ENCODE data around the gene GRN. TPM values are rescaled to one million over a fixed set of nuclear protein-coding genes. Genes with fewer than 3 reads are reported as not detected.
"Not testable (repeated sequence)": the region's sequence is repeated elsewhere in the genome, so short reads cannot be mapped to it uniquely, and the experiment has no call there.

The GRN gene
- total RNA-seq, 5 donors from 2014 or later (not counting 1 experiment from before 2014, with no cell fraction given) = 21.0 to 48.3 (median 40.1) TPM

- Mint-ChIP-seq H3K4me3 (no peak overlapping the region), H3K36me3 (no peaks in the 10 kb centered on the region), H3K9me3 (no peaks in the 10 kb centered on the region), H3K27me3 (peaks cover 38 to 45% of the 10 kb centered on the region in 2 donors), H3K27ac (no peak overlapping the region), H3K4me1 (peaks cover 6 to 8% (median 7%) of the 10 kb centered on the region in 3 donors)
- no peaks in the 10 kb centered on the region for H3K9me3 ChIP-seq
- peaks cover 3 to 50% of the 10 kb centered on the region in 2 experiments for H3K27me3 ChIP-seq (replicated peaks in 1 of 2; ENCODE audit: control insufficient read depth in 2 of 2, extremely low read depth in 1 of 2, insufficient read depth in 2 of 2, low read length in 1 of 2)
- DNase-seq (no peak), ATAC-seq (replicated peaks in 1 of 4) (no peak)
- H3K36me3 ChIP-seq (ENCODE audit: control insufficient read depth in 2 of 2, extremely low read depth in 1 of 2, insufficient read depth in 1 of 2, low read length in 1 of 2) = no peaks in the 10 kb centered on the region
- no peak overlapping the region for H3K27ac ChIP-seq (ENCODE audit: low read length)
- no peak overlapping the region for H3K4me3 ChIP-seq (ENCODE audit: control insufficient read depth in 1 of 2, extremely low read depth in 1 of 2, low read length in 1 of 2)
- ChIA-PET CTCF (interaction anchor here (0.5 to 0.7 kb wide), 3 partner anchors 59 to 423 kb away, joined by 3 to 7 read pairs (median 3); no protein-coding TSS in a partner anchor), POLR2A (interaction anchor here in 1 of 2 donors (0.6 kb wide), 2 partner anchors 75 to 140 kb away, joined by 3 to 9 read pairs; no protein-coding TSS in a partner anchor)
- peaks cover 0 to 13% of the 10 kb centered on the region in 2 experiments for H3K4me1 ChIP-seq (ENCODE audit: control insufficient read depth in 1 of 2, extremely low read depth in 1 of 2, insufficient read depth in 2 of 2, low read length in 2 of 2)
- WGBS (ENCODE audit: insufficient coverage) = 82% methylated on average over 5 of the region's 7 CpGs
Measured at GRCh38 chr17:44367231-44367979, 22.3 kb downstream of the GRN start.

- H3K4me1 Mint-ChIP-seq; H3K36me3 ChIP-seq (ENCODE audit: control insufficient read depth in 2 of 2, extremely low read depth in 1 of 2, insufficient read depth in 1 of 2, low read length in 1 of 2); H3K4me1 ChIP-seq (ENCODE audit: control insufficient read depth in 1 of 2, extremely low read depth in 1 of 2, insufficient read depth in 2 of 2, low read length in 2 of 2); H3K27ac Mint-ChIP-seq; H3K9me3 Mint-ChIP-seq; POLR2A ChIA-PET; H3K36me3 Mint-ChIP-seq; ATAC-seq (replicated peaks in 1 of 4); DNase-seq; H3K4me3 Mint-ChIP-seq; H3K9me3 ChIP-seq; H3K4me3 ChIP-seq (ENCODE audit: control insufficient read depth in 1 of 2, extremely low read depth in 1 of 2, low read length in 1 of 2); H3K27ac ChIP-seq (ENCODE audit: low read length); CTCF ChIA-PET: not testable (repeated sequence)
- H3K27me3 ChIP-seq (replicated peaks in 1 of 2; ENCODE audit: control insufficient read depth in 2 of 2, extremely low read depth in 1 of 2, insufficient read depth in 2 of 2, low read length in 1 of 2) = peaks cover 3 to 42% of the 10 kb centered on the region in 2 experiments
- WGBS (ENCODE audit: insufficient coverage) = 93% methylated on average over 20 of the region's 42 CpGs
- peaks cover 38 to 46% of the 10 kb centered on the region in 2 donors for H3K27me3 Mint-ChIP-seq
Measured at GRCh38 chr17:44368391-44369243, 23.5 kb downstream of the GRN start.

- H3K36me3 ChIP-seq (ENCODE audit: control insufficient read depth in 2 of 2, extremely low read depth in 1 of 2, insufficient read depth in 1 of 2, low read length in 1 of 2); H3K9me3 ChIP-seq; H3K27ac Mint-ChIP-seq; H3K27ac ChIP-seq (ENCODE audit: low read length); H3K4me1 Mint-ChIP-seq; ATAC-seq (replicated peaks in 1 of 4); H3K9me3 Mint-ChIP-seq; H3K4me1 ChIP-seq (ENCODE audit: control insufficient read depth in 1 of 2, extremely low read depth in 1 of 2, insufficient read depth in 2 of 2, low read length in 2 of 2); H3K36me3 Mint-ChIP-seq; CTCF ChIA-PET; H3K4me3 ChIP-seq (ENCODE audit: control insufficient read depth in 1 of 2, extremely low read depth in 1 of 2, low read length in 1 of 2): not testable (repeated sequence)
- Mint-ChIP-seq H3K4me3 (peak overlapping the region; percentile 11 to 51 (median 48)), H3K27me3 (peaks cover 38 to 52% of the 10 kb centered on the region in 2 donors)
- WGBS (ENCODE audit: insufficient coverage) = 88% methylated on average over 1 of the region's 17 CpGs
- H3K27me3 ChIP-seq (replicated peaks in 1 of 2; ENCODE audit: control insufficient read depth in 2 of 2, extremely low read depth in 1 of 2, insufficient read depth in 2 of 2, low read length in 1 of 2) = peaks cover 3 to 45% of the 10 kb centered on the region in 2 experiments
- peak in 1 of 35 experiments; percentile 21 for DNase-seq
- POLR2A ChIA-PET = interaction anchor here in 1 of 2 donors (0.5 kb wide), 1 partner anchor 133 kb away, joined by 6 read pairs; no protein-coding TSS in a partner anchor
Measured at GRCh38 chr17:44369414-44370023, 24.4 kb downstream of the GRN start.

- H3K27me3 Mint-ChIP-seq = peaks cover 23 to 42% of the 10 kb centered on the region in 2 donors
- ChIA-PET CTCF (interaction anchor here in 1 of 2 donors (0.6 kb wide), 1 partner anchor 1210 kb away, joined by 3 read pairs; no protein-coding TSS in a partner anchor), POLR2A (no interaction called here)
- WGBS (ENCODE audit: insufficient coverage) = 61% methylated on average over 3 of the region's 10 CpGs
- H3K9me3 Mint-ChIP-seq = no peaks in the 10 kb centered on the region
- no peak overlapping the region for H3K4me3 ChIP-seq (ENCODE audit: control insufficient read depth in 1 of 2, extremely low read depth in 1 of 2, low read length in 1 of 2)
- no peak for ATAC-seq (replicated peaks in 1 of 4)
- H3K27ac ChIP-seq (ENCODE audit: low read length) = no peak overlapping the region
- H3K27me3 ChIP-seq (replicated peaks in 1 of 2; ENCODE audit: control insufficient read depth in 2 of 2, extremely low read depth in 1 of 2, insufficient read depth in 2 of 2, low read length in 1 of 2) = peaks cover 0 to 53% of the 10 kb centered on the region in 2 experiments
- H3K4me1 Mint-ChIP-seq = peaks cover 4 to 7% (median 6%) of the 10 kb centered on the region in 3 donors
- H3K4me3 Mint-ChIP-seq = no peak overlapping the region
- DNase-seq = no peak
- H3K27ac Mint-ChIP-seq = no peak overlapping the region
- H3K36me3 ChIP-seq (ENCODE audit: control insufficient read depth in 2 of 2, extremely low read depth in 1 of 2, insufficient read depth in 1 of 2, low read length in 1 of 2) = no peaks in the 10 kb centered on the region
- no peaks in the 10 kb centered on the region for H3K36me3 Mint-ChIP-seq
- H3K9me3 ChIP-seq = no peaks in the 10 kb centered on the region
- H3K4me1 ChIP-seq (ENCODE audit: control insufficient read depth in 1 of 2, extremely low read depth in 1 of 2, insufficient read depth in 2 of 2, low read length in 2 of 2) = peaks cover 0 to 10% of the 10 kb centered on the region in 2 experiments
Measured at GRCh38 chr17:44372036-44372435, 26.9 kb downstream of the GRN start.

GRCh38 chr17:44374306-44375195 is 29.4 kb downstream of the GRN start:
- ATAC-seq (replicated peaks in 1 of 4) (peak in 1 of 4 experiments; percentile 9), DNase-seq (no peak)
- no peak overlapping the region for H3K27ac Mint-ChIP-seq
- H3K27me3 Mint-ChIP-seq = peaks cover 12 to 30% of the 10 kb centered on the region in 2 donors
- H3K27ac ChIP-seq (ENCODE audit: low read length) = no peak overlapping the region
- peaks cover 0 to 48% of the 10 kb centered on the region in 2 experiments for H3K27me3 ChIP-seq (replicated peaks in 1 of 2; ENCODE audit: control insufficient read depth in 2 of 2, extremely low read depth in 1 of 2, insufficient read depth in 2 of 2, low read length in 1 of 2)
- ChIA-PET CTCF (no interaction called here), POLR2A (no interaction called here)
- 45% methylated on average over 18 of the region's 31 CpGs for WGBS (ENCODE audit: insufficient coverage)
- H3K9me3 Mint-ChIP-seq = no peaks in the 10 kb centered on the region
- H3K36me3 ChIP-seq (ENCODE audit: control insufficient read depth in 2 of 2, extremely low read depth in 1 of 2, insufficient read depth in 1 of 2, low read length in 1 of 2) = no peaks in the 10 kb centered on the region
- peaks cover 0 to 10% of the 10 kb centered on the region in 2 experiments for H3K4me1 ChIP-seq (ENCODE audit: control insufficient read depth in 1 of 2, extremely low read depth in 1 of 2, insufficient read depth in 2 of 2, low read length in 2 of 2)
- peaks cover 2 to 4% (median 3%) of the 10 kb centered on the region in 3 donors for H3K4me1 Mint-ChIP-seq
- no peaks in the 10 kb centered on the region for H3K9me3 ChIP-seq
- no peak overlapping the region for H3K4me3 Mint-ChIP-seq
- H3K36me3 Mint-ChIP-seq = no peaks in the 10 kb centered on the region
- no peak overlapping the region for H3K4me3 ChIP-seq (ENCODE audit: control insufficient read depth in 1 of 2, extremely low read depth in 1 of 2, low read length in 1 of 2)
